HepG2 (cell line): Measurements from ENCODE around the gene CA10.

Experiments
- AGO2 ChIP-seq: fragments of 200-400 bp; formaldehyde crosslinking; optimal IDR thresholded peaks from 2 replicates; pipeline ENCODE3; 2017; ENCODE audit warnings: mild to moderate bottlenecking, low read depth, low read length, moderate library complexity
- CREB1 ChIP-seq, 2 experiments: fragments of 450-650 bp in 1 of 2; IDR thresholded peaks; 2 replicates each; pipeline ENCODE4 v1.6.1; 2016 to 2017; ENCODE audit warnings: control low read depth in 1 of 2, mild to moderate bottlenecking in 1 of 2, missing compliant biosample characterization in 1 of 2, missing genetic modification characterization in 1 of 2
- CTCF ChIP-seq: sonication (generic); formaldehyde crosslinking; IDR thresholded peaks from 2 replicates; pipeline ENCODE4 v1.5.0; 2020; ENCODE audit warnings: mild to moderate bottlenecking, missing genetic modification reagents, moderate library complexity
- NFAT5 ChIP-seq: sonication (generic); formaldehyde crosslinking; IDR thresholded peaks from 2 replicates; pipeline ENCODE4 v1.4.0; 2020; ENCODE audit warnings: missing genetic modification reagents
- NR2C2 ChIP-seq: sonication (generic); formaldehyde crosslinking; IDR thresholded peaks from 2 replicates; pipeline ENCODE4 v1.4.0; 2020; ENCODE audit warnings: missing genetic modification reagents, mild to moderate bottlenecking, moderate library complexity, borderline replicate concordance
- POLR2A ChIP-seq, 2 experiments: IDR thresholded peaks; 2 replicates each; pipeline ENCODE4 v1.6.1; 2011; ENCODE audit warnings: low read depth in 2 of 2, low read length in 2 of 2, mild to moderate bottlenecking in 1 of 2, moderate library complexity in 1 of 2; ENCODE audit not compliant: insufficient read depth in 1 of 2
- POLR2AphosphoS2 ChIP-seq: IDR thresholded peaks from 2 replicates; pipeline ENCODE4 v1.6.1; 2011; ENCODE audit warnings: low read depth, low read length, improper control_type of control experiment
- PRDM15 ChIP-seq: sonication (generic); formaldehyde crosslinking; IDR thresholded peaks from 2 replicates; pipeline ENCODE4 v1.4.0; 2020; ENCODE audit warnings: missing genetic modification reagents
- PRDM4 ChIP-seq: sonication (generic); formaldehyde crosslinking; IDR thresholded peaks from 2 replicates; pipeline ENCODE4 v1.9.0; 2021; ENCODE audit warnings: missing genetic modification reagents, borderline replicate concordance
- SIN3A ChIP-seq: IDR thresholded peaks from 2 replicates; pipeline ENCODE4 v1.6.1; 2011; ENCODE audit warnings: low read depth, mild to moderate bottlenecking, control low read depth, low read length, borderline replicate concordance
- SMC3 ChIP-seq: IDR thresholded peaks from 2 replicates; pipeline ENCODE4 v1.6.1; 2011; ENCODE audit warnings: low read length, improper control_type of control experiment
- SRY ChIP-seq: sonication (generic); formaldehyde crosslinking; IDR thresholded peaks from 2 replicates; pipeline ENCODE4 v1.8.0; 2022; ENCODE audit warnings: mild to moderate bottlenecking, missing genetic modification reagents

- TF ChIP-seq POLR2A (IDR thresholded peaks at IDR 0.05; ENCODE audit: insufficient read depth in 1 of 2, low read depth in 2 of 2, low read length in 2 of 2): no peak
- TF ChIP-seq SIN3A: no peak
- no peak for TF ChIP-seq PRDM15
- no peak for TF ChIP-seq NR2C2 (CRISPR knock-in tag)
- no peak for TF ChIP-seq CTCF
- TF ChIP-seq CREB1 (IDR thresholded peaks at IDR 0.05): no peak
- no peak for TF ChIP-seq CREB1 (CRISPR knock-in tag; IDR thresholded peaks at IDR 0.05)
- TF ChIP-seq SMC3: no peak
- no peak for TF ChIP-seq NFAT5
- no peak for TF ChIP-seq PRDM4 (CRISPR knock-in tag)
- no peak for TF ChIP-seq AGO2
- no peak for TF ChIP-seq POLR2AphosphoS2
- TF ChIP-seq SRY: no peak
Observed at GRCh38 chr17:51740531-51740930, 418.0 kb downstream of the CA10 start.
